ENCODE measurements around the gene GARIN5B.

The GARIN5B gene

DNA sequence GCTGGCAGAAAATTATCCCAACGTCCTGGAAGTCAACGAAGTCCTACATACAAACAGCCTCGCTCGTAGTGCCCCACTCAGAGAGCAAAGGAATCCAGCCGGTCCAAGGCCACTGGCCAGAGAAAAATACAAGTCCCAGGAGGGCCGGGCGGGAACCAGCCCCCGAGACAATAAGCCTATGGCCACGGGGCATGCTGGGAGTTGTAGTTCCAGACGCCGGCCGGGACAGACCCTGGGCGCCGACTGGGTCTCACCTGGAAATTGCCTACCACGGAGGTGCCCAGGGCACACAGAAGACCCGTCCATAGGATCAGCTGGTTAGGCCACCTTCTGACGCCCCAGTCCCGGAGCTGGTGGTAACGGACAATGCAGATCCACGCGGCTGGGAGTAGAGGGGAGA, 43.3 kb downstream of the GARIN5B start:
- no peak for DNase-seq

DNA sequence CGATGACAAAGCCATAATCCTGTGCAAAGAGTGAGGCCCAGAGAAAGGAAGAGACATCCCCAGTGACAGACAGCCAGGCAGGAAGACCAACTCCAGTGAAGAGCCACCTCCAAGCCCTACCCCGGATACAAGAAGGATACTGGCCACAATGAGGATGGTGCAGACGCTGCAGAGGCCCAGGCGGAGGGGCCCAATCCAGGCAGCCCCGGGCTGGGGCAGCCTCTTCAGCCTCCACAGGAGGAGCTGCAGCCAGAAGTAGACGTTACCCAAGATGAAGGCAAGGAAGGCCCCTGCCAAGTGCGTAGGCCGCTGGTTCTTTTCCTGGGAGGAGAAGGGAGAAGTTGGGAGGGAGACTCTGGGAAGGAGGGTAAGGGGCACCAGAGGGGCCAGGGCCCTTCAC, 46.4 kb downstream of the GARIN5B start:
- no peak for DNase-seq

DNA sequence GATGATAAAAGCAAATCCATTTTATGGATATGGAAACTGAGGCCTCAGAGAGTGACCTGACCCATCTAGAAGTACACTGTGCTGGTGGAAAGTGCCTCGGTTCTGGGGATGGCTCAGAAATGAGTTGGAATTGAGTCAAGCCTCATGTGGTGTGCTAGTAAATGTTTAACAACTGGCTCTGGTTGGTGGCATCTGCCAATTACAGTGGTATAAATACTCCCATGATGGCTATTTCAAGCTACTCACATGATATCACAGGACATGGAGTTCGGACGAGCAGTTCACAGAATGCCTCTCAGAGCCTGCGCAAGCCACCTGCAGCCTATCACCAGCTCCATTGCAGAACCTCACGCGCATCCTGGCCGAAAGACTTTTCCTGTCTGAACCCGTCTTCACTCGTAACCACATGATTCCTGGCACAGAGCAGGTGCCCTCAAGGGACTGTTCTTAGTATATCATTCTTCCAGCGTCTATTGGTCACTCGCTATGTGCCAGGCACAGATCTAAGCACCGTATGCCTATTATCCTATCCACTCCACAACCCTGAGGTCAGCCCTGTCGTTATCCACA, 47.0 kb downstream of the GARIN5B start:
- no peak for DNase-seq

DNA sequence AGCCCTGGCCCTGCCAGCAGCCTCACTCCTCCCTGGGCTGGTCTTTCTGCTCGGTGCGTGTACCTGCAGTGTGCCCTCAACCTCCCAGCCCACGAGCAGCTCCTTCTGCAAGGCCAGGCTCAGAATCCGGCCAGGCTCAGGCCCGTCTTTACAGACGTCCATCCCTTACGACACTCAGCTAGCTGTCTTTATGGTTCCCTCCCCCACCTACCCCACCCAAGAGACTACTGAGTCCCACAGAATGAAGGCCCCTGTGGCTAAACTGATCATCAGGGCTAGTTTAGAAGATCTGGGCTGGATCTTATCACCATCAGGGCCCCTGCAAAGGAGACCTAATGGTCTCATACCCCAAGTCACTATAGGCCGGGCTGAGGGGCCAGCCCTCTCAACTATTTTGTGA, 48.7 kb downstream of the GARIN5B start:
- DNase-seq, result no peak

DNA sequence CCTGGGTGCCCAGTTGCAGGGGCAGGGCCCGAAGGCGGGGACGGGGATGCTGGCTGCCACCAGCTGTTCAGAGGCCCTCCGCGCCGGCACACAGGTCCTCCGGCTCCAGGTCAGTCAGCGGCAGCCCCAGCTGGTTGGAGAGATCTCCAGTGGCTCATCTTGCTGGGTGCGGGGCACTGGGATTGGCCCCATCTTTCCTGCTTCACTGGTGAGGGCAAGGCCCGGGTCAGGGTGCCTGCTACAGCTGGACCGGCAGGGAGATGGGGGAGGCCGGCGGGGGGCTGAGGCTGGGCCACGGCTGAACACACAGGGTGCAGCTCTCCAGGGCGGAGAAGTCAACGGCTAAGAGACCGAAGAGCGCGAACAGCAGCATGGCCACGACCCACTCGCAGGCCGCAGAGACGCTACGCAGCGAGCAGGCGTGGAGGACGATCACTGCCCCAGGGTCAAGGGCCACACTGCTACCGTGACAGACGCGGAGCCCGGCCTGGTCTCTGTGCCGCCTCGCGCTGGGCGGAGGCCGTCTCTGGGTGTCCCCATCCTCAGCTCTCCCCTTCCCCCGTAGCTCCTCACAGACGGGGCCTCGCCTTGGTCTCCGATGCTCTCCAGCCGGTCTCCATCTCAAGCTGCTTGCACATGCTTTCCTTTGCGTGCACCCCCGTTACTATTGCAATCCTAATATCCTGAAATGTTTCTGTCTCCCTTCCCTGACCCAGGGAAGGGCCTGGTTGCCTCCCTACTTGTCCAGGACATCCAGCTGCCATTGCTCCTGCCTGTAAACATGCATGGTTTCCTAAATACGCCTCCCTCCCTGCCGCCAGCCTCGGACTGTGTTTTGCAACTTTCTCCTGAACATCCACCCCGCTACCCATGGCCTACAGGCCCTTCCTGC, 50.2 kb downstream of the GARIN5B start:
- DNase-seq, result no peak

DNA sequence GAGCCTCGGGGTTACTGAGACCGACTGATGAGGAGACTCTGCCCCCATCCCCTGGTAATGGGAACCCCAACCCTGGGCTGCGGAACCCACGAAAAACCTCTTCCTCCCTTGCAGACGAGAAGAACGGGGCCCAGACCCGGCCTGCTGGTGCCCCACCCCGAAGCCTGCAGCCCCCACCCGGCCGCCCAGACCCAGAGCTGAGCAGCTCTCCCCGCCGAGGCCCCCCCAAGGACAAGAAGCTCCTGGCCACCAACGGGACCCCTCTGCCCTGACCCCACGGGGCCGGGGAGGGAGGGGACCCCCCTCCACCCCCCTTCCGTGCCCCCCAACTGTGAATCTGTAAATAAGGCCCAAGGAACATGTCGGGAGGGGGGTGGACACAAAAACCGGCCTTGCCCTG, 51.3 kb downstream of the GARIN5B start:
- no peak for DNase-seq

DNA sequence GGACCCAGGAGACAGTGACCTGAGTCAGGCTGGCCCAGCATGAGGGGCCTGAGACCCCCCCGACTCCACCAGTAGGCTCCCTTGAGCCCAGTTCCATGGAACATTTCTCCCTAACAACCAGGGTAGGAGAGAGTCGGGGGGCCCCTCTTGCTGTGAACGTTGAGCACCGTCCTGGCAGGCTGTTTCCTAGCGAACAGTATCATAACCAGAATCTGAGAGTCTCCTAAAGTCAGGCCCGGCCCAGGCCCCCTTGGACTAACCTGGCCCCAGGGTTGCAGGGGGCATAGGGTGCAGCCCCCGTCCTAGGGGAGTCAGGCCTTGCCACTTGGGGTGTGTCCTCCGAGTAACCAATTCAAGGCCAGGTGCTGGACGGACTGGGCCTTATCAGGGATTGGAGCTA, 51.7 kb downstream of the GARIN5B start:
- DNase-seq, result no peak

DNA sequence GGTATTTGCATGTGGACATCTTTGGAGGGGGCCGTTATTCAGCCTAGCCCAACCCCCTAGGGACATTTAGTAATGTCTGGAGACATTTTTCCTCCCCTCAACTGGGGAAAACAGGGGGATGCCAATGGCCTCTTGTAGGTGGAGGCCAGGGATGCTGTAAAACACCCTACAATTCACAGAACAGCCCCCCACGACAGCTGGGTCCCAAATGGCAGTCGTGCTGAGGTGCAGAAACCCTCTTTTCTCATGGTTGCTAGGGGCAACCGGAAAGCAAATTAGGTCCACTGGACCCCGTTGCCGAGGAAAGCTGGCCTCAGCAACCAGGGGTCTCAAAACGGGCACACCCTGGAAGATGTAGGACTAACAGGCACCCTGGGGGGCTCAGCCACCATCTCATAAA, 52.6 kb downstream of the GARIN5B start:
- no peak for DNase-seq

DNA sequence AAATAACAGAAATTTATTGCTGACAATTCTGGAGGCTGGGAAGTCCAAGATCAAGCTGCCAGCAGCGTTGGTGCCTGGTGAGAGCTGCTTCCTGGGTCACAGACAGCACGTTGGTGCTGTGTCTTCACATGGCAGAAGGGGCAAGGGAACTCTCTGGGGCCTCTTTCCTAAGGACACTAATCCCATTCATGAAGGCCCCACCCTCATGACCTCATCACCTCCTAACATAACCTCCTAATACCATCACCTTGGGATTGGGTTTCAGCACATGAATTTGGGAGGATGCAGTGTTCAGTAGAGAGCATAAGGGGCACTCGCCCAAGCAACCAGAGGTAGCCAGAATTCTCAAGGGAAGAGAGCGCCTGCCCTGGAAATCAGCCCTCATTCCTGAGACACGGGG, 53.6 kb downstream of the GARIN5B start:
- DNase-seq, result no peak

DNA sequence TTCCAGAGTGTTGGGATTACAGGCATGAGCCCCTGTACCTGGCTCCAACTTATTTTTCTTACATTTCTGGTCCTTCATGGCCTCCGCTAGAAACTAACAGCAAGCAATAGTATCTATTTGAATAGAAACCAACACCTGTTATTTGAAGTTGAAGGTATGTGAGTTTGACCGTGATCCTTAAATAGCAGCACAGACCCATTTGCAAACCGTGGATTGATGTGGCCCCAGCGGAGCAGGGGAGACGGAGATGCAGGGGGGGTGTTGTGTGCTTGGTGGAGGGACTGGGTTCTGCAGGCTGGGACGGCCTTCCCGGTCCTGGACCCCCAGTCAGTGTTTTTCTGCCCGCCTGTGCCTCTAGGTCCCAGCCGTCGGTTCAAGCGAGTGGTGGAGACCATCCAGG, 54.8 kb downstream of the GARIN5B start:
- no peak for DNase-seq

DNA sequence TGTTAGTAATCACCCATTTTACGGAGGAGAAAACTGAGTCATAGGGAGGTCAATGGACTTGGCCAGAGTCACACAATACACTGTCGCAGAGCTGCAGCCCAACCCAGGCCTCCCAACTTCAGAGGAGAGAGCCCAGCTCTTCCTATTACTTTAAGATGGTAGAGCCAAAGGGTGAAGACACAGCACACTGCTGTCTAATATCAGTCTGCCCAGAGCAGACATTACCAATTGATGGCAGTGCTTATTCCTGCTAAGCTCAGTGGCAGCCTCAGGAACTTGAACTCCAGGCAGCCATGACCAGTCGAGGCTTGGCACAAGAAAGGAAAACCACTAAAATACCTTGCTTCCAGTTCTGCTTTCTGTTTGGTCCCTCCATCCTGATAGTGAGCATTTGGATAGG, 56.3 kb downstream of the GARIN5B start:
- DNase-seq, result no peak

DNA sequence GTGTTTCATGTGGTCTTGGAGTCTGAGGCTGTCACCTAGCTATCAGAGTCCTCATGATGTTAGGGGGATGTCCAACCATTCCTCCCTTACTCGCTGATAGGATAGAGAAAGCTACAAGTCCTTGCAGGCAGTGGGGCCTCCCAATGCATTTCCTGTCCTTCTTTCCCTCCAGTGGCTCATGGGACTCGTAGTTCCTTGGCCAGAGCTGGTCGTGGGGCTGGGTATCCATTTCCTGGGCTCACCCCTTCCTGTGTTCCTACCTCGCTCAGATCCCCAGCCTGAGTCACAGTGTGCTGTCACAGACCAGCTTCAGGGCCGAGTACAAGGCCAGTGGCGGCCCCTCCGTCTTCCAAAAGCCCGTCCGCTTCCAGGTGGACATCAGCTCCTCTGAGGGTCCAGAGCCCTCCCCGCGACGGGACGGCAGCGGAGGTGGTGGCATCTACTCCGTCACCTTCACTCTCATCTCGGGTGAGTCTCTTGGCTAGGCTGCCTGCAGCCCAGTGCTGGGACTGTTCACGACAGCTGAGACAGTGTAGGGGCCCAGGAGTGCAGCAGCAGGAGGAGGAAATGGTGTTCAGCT, 57.0 kb downstream of the GARIN5B start:
- DNase-seq, result no peak

DNA sequence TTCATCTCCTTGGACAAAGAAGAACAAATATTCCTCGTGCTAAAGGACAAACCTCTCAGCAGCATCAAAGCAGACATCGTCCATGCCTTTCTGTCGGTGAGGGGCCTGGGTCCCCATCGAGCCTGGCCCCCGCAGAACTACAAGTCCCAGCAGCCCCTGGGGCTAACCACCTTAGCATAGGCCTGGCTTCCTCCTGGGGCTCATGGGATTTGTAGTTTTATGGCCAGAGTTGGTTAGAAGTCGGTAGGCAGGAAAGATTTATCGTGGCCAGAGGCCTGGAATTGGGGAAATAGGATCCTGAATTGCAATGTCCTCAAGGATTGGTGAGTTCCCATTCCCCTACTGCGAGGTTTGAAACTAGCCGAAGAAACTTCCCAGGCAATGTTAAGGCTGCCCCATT, 57.6 kb downstream of the GARIN5B start:
- peak; percentile 38 for DNase-seq

DNA sequence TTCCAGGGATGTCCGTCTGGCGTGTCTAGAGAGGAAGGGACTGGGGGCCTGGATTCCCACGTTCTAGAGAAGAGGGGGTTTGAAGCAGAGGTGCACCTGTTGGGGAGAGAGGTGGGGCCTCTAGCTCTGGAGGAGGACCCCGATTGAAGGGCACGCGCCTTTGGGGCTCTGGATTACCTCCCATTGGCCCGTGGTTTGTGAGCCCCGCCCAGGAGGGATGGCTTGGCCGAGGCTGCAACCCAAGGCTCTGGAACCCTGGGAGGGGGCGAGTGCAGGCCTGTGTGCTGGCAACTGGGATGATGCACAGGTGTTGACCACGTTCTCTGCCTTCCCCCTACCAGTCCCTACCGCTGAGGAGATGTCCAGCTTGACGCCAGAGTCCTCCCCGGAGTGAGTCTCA, 58.1 kb downstream of the GARIN5B start:
- DNase-seq, result no peak
